KBM-7 (cell line): Measurements from ENCODE around the gene INO80.
A peak's percentile ranks its signal among the peaks of the same experiment; 100 is the strongest.

Experiments used
- DNase-seq: peaks from one replicate; pipeline ENCODE4 v3.0.0-alpha.2; 2015
- in situ Hi-C: fragments of 300-500 bp; cut with MboI; formaldehyde crosslinking; loops from 2 replicates; pipeline ENCODE4 v1.14.3; 2020; ENCODE audit warnings: low sequenced_read_pairs, low pct_unique_long_range_greater_than_20kb, mixed read lengths

INO80 gene

DNA sequence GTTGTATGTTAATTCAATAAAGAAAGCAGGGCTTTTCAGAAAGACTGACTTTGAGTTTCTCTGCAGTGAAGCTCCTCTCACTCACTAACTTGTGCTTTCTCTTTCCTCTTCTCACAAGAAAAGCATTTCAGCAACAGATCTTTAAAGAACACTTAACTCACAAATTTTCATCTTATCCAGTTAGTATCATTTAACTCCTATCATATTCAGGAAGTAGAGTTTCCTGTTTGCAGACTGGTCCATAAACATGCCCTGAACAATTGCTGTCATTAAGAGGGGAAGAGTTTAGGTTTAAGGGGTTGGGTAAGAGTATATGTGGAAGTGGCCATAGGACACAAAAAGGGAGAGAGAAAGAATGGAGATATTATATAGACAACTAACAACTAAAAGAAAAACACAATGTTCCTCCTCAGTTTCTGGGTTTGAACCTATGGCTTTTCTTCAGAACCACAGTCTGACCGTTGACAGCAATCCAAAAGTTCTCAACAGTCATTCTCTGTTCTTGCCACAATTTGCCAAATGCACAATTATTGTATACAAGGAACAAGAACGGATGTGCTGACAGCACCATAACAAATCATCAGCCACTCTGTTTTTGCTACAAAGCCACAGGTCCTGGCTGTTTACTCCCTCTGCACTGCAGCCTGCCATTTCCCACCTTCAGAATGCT is 98.9 kb downstream of the INO80 start:
- in situ Hi-C loops, result no loop called here
- peak; percentile 27 for DNase-seq

DNA sequence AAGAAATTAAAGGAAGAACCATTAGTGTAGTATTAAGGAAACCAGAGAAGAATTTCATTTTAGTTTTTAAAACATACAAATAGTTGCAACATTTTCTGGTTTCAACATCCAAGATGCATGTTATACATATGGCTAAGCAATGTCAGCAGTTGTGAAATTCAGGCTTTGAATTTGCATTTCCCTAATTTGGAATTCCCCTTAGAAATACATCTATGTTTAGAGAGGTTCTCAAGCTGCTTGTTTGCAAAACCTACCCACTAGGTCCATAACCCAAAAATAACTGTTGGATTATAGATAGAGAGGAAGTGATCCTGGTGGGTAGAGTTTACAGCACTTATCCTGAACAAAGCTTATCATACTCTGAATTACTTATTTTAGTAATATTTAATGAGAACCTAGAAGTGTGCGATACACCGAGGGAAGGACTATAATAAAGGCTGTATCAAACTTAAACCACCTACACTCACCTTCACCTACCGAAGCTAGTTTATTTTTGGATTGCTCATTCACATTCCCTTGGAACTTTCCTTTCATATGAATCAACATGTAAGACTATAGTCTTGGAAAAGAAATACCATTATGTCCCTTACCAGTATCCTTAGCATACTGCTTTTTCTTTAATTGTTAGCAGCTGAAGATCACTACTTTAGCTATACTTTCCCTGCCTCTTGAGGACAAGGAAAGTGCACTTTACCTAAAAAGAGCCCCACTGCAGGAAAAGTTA is 102.2 kb downstream of the INO80 start:
- in situ Hi-C loops, result no loop called here
- DNase-seq, result no peak

- in situ Hi-C loops, result no loop called here
- DNase-seq, result no peak
Observed at GRCh38 chr15:41011055-41011815, 104.8 kb downstream of the INO80 start.

DNA sequence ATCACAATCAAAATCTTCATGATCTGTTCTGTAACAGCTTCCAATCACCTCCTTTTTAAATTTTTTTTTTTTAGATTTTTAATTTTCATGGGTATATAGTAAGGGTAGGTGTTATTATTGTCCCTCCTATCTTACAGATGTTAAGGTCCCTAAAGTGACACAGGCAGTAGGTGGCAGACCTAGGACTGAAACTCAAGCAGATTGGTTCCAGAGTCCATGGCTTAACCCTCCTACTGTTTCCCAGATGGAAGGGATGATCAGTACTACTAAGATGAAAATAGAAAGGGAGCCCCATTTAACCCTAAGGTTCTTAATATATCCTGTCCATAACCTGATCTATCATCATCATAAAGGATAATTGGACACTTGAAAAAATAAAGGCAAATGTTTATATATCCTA is 105.7 kb downstream of the INO80 start:
- DNase-seq, result no peak
- in situ Hi-C loops, result no loop called here

DNA sequence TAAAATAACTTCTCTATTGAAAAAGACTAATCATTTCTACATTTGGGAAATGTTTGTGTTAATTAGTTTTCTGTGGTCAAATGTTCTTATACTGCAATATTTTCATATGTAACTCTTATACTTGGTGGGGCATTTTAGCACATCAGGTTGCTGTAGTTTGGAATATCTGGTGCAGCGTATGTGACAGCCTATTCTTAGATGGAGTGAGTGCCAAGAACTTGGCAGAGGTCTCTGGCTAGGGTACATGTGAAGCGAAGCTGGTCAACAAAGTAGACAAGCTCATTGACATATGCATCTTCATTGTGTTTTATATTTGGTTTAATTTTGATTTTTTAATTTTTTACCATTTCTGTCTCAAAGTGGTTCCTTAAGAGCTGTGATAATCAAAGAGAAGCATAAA is 109.6 kb downstream of the INO80 start:
- in situ Hi-C loops, result no loop called here
- DNase-seq, result no peak

- in situ Hi-C loops, result no loop called here
- DNase-seq, result no peak
Observed at GRCh38 chr15:41004490-41004889, 111.6 kb downstream of the INO80 start.

DNA sequence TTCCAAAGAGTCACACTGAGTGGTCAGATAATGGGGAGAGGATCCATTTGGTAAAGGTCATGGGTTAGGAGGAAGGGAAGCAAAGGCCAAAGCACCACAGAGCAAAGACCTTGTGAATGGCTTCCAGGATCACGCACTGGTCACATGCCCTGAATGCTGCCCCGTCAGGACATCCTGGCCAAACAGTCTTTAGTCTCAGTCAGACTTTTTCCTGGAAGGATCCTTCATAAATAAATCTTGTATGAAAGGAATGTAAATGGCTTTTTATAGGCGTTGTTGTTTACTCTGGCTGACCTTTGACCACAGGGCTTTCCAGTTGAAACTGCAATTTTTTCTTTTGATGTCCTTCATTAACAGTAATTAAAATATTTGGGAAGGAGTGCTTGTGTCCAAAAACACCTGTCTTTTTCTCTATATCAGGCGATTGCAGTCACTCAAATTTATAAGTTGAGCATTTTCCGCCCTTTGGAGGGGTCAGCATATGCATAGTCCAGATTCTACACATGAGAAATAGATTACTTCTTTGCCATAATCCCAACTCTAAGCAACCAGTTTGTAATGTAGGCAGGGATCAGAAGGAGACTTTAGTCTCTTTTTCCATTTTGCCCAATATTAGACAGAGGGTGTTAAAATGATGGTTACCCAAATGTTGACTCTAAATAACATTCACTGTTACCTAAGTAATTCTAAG is 114.4 kb downstream of the INO80 start:
- in situ Hi-C loops, result no loop called here
- DNase-seq, result no peak

DNA sequence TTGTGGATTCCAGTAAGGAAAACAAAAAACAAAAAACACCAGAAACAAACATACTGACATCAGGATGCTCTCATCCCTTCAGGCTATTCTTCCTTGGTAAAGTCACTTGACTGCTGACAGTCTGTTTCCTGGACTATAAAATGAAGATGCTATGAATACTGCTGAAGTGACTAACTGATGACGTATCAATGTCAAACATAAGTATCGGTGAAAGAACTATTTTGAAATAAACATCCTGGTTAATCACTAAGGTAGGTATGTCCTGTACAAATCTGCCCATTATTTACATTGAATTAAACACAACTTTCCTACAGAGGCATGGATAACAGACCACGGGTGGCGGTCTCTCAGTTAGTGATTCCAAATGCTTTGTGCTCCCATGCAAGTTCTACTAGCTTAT is 116.9 kb downstream of the INO80 start:
- DNase-seq, result no peak
- in situ Hi-C loops, result no loop called here

DNA sequence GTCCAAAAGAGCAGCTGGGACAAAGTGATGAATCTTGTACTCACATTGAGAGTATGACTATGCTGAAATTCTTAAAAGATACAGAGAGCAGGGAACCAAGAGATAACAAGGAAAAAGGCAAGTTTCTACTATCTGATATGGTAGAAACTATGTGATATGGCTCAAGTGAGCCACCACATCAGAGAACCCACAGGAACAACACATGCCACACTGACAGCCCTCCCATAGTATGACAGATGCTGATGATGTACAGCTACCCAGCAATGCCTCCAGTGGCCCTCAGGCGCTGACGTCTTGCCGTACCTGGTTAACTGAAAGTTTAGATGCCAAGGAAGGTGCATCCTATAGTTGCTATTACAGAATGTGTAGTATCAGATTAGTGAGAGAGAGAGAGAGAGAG is 120.4 kb downstream of the INO80 start:
- in situ Hi-C loops, result no loop called here
- no peak for DNase-seq

- DNase-seq, result no peak
- in situ Hi-C loops, result no loop called here
Observed at GRCh38 chr15:40992825-40993224, 123.3 kb downstream of the INO80 start.

DNA sequence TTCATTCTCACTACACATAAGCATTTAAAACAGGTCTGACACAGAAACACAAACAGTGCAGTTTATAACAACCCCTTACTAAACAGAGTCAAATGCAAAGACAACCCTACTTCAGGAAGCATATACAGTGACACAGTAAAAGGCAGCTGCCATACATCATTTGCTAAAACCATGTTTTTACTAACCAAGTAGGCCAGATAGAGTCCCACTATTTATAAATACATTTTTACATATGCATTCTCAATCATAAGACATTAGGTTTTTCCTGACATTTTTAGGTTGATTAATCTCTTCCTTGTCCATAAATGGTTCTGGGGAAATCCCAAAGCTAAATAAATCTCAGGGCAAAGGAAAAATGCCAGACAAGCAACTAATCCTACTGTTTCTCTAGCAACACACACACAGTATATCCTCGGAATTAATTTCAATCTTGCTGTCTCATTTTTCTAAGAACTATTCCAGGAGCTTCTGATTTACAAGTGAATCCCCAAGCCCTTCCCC is 123.8 kb downstream of the INO80 start:
- no peak for DNase-seq
- in situ Hi-C loops, result no loop called here

GRCh38 chr15:40991355-40991754 is 124.7 kb downstream of the INO80 start:
- no peak for DNase-seq
- in situ Hi-C loops, result no loop called here

DNA sequence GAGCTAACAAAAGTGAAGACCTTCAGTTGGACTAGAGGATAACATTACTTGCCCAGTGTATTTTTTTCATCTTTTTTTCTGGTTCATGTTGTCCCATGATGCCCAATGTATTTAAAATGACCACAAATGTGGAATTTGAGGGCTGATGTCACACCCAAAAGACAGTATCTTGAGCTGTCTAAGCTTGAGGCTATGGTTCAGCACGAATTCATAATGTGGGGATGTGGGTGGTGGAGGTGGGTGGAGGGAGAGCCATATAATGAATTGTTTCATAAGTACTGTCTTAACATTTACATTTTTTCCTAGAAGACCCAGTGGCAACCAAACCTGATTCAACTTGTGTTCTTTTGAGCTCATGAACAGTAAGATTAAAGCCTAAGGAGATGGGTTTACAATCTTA is 125.3 kb downstream of the INO80 start:
- in situ Hi-C loops, result no loop called here
- DNase-seq, result no peak

- in situ Hi-C loops, result no loop called here
- no peak for DNase-seq
Observed at GRCh38 chr15:40990080-40990479, 126.0 kb downstream of the INO80 start.

- in situ Hi-C loops, result no loop called here
- DNase-seq, result no peak
Observed at GRCh38 chr15:40988156-40988555, 127.9 kb downstream of the INO80 start.

- no peak for DNase-seq
- in situ Hi-C loops, result no loop called here
Observed at GRCh38 chr15:40986820-40987219, 129.3 kb downstream of the INO80 start.

GRCh38 chr15:40985541-40986330 is 130.3 kb downstream of the INO80 start:
- in situ Hi-C loops, result no loop called here
- DNase-seq, result no peak

DNA sequence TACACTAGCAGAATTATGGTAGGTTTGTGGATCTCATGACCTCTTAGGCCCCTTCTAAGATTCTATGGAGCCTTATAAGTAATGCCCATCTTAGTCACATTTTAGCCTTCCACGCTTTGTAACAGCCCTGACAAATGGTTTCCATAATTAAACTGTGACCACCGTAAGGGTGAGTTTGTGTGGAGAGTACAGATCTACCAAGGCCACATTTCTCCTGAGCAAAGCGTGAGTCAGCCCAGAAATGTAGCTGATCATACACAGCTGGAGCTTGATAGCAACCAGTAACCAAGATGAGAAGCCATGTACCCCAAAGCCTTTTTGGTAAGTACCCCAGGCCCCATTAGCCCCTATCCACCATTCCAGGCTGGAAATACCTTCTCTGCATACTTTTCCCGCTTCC is 131.1 kb downstream of the INO80 start:
- in situ Hi-C loops, result no loop called here
- DNase-seq, result no peak

DNA sequence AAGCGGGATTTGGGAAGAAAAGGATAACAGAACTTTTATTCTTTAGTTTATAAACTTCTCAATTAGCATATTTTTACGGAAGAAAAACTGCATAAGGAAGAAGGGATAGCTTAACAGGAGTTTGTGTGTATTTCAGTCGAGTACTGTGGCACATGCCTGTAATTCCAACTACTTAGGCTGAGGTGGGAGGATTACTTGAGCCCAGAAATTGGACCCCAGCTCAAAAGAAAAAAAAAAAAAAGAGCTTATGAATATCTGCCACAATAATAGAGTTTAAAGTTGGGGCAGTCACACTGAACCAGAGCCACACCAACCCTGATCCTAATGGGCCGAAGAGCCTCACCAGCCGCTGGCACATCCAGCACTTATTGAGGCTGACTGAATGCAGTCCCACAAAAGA is 131.7 kb downstream of the INO80 start:
- DNase-seq, result no peak
- in situ Hi-C loops, result no loop called here
